ENCODE data around the gene PPP2R3B.
"Not testable (repeated sequence)": the region's sequence is repeated elsewhere in the genome, so short reads cannot be mapped to it uniquely, and the experiment has no call there.

DNA sequence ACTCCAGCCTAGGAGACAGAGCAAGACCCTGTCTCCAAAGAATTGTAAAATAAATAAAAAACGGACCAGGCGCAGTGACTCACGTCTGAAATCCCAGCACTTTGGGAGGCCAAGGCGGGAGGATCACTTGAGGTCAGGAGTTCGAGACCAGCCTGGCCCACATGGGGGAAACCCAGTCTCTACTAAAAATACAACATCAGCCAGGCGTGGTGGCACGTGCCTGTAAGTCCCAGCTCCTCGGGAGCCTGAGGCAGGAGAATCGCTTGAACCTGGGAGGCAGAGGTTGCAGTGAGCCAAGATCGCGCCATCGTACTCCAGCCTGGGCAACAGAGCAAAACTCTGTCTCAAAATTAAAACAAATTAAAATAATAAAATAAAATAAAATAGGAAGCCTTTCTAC is 971 bp downstream of the PPP2R3B start:
- TF ChIP-seq FOXM1 (IDR thresholded peaks at IDR 0.05; ENCODE audit: borderline replicate concordance); ARNT (IDR thresholded peaks at IDR 0.05); NFRKB (IDR thresholded peaks at IDR 0.05); FOXA1 (IDR thresholded peaks at IDR 0.05); SP1 (IDR thresholded peaks at IDR 0.05); HDGF (IDR thresholded peaks at IDR 0.05; ENCODE audit: borderline replicate concordance); ZNF384 (IDR thresholded peaks at IDR 0.05); ELF4 (IDR thresholded peaks at IDR 0.05); BHLHE40 (IDR thresholded peaks at IDR 0.05; ENCODE audit: borderline replicate concordance); LEF1 (IDR thresholded peaks at IDR 0.05; ENCODE audit: borderline replicate concordance); FOXK2 (IDR thresholded peaks at IDR 0.05); SUZ12 (IDR thresholded peaks at IDR 0.05): not testable (repeated sequence)
